ENCODE measurements around the gene UBE2R2.

UBE2R2 gene

DNA sequence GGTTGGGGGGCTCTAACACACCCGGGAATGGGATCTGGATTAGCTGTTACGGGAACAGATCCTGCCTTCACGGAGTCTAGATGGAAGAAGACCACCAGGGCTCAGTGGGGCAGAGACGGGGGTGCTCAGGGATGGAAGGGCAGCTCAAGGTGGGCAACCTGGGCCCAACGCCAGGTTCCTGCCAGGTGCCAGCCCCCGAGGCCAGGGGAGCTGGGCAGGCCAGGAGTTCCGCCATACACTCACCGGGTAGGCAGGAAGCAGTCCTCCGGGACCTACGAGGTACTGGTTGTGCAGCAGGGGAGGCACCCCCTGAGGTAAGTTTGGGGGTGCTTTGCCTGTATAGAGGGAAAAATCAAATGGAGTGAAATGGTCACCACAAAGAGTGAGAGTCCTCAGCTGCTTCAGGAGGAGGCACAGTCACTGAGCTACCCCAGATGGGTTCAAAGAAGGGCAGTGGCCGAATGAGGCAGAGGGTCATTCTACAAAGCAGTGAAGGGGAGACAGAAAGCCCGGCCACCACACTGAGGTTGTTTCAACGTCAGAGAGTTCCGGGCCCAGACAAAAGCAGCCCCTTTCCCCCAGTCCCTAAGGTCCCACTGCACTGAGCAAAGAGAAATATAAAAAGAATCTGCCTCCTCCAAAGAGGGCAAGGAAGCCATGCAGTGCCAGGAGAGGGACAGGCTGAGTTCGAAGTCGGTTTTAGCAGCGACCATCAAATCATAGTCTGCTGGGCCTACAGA lies 110.0 kb downstream of the UBE2R2 start:
- Histone ChIP-seq H3K4me1 (ENCODE audit: control insufficient read depth, insufficient read depth, low read length) (peaks cover 11% of the 10 kb centered on the region), H3K36me3 (ENCODE audit: control insufficient read depth, insufficient read depth, low read length) (peaks cover 40% of the 10 kb centered on the region), H3K27me3 (ENCODE audit: control insufficient read depth, insufficient read depth, low read length, poor library complexity, severe bottlenecking) (no peaks in the 10 kb centered on the region), H3K4me3 (ENCODE audit: insufficient read depth, low read depth, low read length) (no peak overlapping the region), H3K27ac (ENCODE audit: insufficient read depth, low read depth, low read length, poor library complexity, severe bottlenecking) (peak overlapping the region; percentile 26), H3K9me3 (ENCODE audit: control insufficient read depth, low read length) (no peaks in the 10 kb centered on the region)
- WGBS, 2 experiments = 96% methylated on average over 17 of the region's 17 CpGs

DNA sequence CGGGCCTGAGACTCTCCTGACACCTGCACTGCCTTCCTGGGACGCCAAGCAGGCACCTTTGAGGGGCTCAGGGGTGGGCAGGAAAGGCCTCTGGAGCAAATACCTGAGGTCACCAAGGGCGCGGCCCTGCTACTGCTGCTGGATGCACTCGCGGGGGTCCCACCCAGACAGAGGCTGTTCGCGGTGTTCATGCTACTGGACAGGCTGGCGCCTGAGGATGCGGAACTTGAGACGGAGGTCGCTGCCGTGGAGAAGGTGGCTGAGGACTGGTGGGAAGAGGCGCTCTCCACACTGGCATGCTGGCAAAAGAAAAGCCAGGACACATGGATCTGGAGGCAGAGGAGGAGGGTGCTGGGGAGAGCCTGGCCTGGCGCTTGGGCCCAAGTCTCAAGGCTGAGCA lies 110.7 kb downstream of the UBE2R2 start:
- Histone ChIP-seq H3K9me3 (ENCODE audit: control insufficient read depth, low read length) (no peaks in the 10 kb centered on the region), H3K27me3 (ENCODE audit: control insufficient read depth, insufficient read depth, low read length, poor library complexity, severe bottlenecking) (no peaks in the 10 kb centered on the region), H3K4me3 (ENCODE audit: insufficient read depth, low read depth, low read length) (no peak overlapping the region), H3K4me1 (ENCODE audit: control insufficient read depth, insufficient read depth, low read length) (peaks cover 11% of the 10 kb centered on the region), H3K36me3 (ENCODE audit: control insufficient read depth, insufficient read depth, low read length) (peaks cover 41% of the 10 kb centered on the region), H3K27ac (ENCODE audit: insufficient read depth, low read depth, low read length, poor library complexity, severe bottlenecking) (no peak overlapping the region)
- WGBS, 2 experiments = 96% methylated on average over 15 of the region's 15 CpGs

DNA sequence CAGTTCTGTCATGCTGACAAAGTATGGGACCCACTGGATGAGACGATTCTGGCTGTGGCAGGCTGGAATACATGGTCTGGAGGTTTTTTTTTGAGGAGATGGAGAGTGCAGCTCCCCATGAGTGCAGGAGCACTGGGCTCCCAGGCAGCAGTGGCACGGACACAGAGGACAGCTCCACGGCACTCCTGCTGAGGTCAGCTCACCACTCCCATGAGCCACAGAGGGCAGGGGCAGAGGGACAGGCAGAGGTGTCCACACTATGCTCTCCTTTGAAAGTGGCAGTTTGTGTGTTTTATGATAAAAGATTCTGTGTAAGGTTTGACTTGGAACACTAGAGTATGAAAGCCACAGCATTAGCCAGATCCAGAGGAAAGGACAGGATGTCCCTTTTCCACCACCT lies 114.4 kb downstream of the UBE2R2 start:
- H3K9me3 ChIP-seq (ENCODE audit: control insufficient read depth, low read length) = no peaks in the 10 kb centered on the region
- H3K36me3 ChIP-seq (ENCODE audit: control insufficient read depth, insufficient read depth, low read length) = peaks cover 45% of the 10 kb centered on the region
- H3K4me3 ChIP-seq (ENCODE audit: insufficient read depth, low read depth, low read length) = no peak overlapping the region
- 89 to 96% methylated on average over 3 of the region's 3 CpGs for WGBS, 2 experiments
- H3K27me3 ChIP-seq (ENCODE audit: control insufficient read depth, insufficient read depth, low read length, poor library complexity, severe bottlenecking) = no peaks in the 10 kb centered on the region
- no peak overlapping the region for H3K27ac ChIP-seq (ENCODE audit: insufficient read depth, low read depth, low read length, poor library complexity, severe bottlenecking)
- peaks cover 1% of the 10 kb centered on the region for H3K4me1 ChIP-seq (ENCODE audit: control insufficient read depth, insufficient read depth, low read length)

DNA sequence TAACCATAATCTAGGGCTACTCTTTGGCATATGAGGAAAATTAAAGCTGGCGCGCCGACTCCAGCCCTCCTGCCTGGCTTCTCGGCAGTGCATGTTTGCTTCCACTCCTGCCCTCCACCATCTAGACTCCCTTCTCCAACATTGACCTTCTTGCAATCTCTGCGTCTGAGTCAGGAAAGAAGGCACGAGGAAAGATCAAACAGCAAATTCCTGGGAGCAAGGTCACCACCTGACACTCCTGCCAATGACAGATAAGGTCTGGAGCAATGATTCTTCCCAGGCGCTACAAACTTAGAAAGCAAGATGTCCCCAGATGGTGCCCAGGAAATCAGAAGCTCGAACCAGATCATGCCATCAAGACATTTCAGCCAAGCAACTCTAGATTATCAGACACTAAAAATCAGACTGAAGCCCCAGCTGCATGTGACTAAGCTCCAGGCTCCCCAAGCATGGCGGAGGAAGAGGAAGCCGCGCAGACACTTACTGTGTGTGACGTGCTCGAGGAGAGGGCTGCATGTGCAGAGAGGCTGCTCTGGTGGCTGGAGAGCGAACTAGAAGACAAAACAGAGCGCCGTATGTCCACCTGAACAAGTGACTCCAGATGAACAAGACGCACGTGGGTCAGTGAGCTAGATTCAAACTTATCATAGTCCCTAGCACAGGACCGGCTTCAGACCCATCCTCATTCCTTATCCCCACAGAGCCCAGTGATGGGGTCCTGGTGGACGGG lies 115.3 kb downstream of the UBE2R2 start:
- Histone ChIP-seq H3K4me1 (ENCODE audit: control insufficient read depth, insufficient read depth, low read length) (no peaks in the 10 kb centered on the region), H3K4me3 (ENCODE audit: insufficient read depth, low read depth, low read length) (no peak overlapping the region), H3K27me3 (ENCODE audit: control insufficient read depth, insufficient read depth, low read length, poor library complexity, severe bottlenecking) (no peaks in the 10 kb centered on the region), H3K9me3 (ENCODE audit: control insufficient read depth, low read length) (no peaks in the 10 kb centered on the region), H3K27ac (ENCODE audit: insufficient read depth, low read depth, low read length, poor library complexity, severe bottlenecking) (no peak overlapping the region), H3K36me3 (ENCODE audit: control insufficient read depth, insufficient read depth, low read length) (peaks cover 50% of the 10 kb centered on the region)
- whole genome bisulfite sequencing, 2 experiments = 94% methylated on average over 20 of the region's 20 CpGs

DNA sequence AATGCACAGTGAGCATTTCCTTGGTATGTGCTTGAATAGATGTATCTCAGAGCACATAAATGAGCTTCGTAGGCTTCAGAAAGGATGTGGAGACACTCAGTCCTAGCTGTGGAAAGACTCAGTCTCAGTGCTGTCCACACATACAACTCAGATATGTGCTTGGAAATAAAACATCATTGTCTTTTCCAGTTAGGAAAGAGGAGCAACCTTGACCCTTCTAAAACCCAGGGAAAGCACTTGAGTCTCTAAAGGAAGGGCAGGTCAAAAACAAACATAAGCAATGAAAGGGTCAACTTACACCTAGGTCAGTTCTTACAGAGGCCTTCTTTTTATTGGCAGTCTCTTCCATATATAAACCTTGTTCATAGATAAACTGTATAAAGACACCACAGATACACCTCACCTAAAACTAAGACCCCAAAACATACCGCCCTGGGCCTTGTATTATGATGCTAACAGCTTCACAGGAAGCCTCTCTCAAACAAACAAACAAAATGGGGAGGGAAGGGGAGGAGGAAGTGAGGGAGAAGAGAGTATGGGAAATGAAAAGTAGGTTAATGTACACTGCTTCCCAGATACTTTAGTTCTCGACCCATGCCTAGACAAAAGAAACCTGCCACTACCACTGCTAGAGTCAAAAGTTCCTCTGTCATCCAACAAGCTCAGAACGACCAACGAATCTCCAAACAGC lies 117.4 kb downstream of the UBE2R2 start:
- Histone ChIP-seq H3K36me3 (ENCODE audit: control insufficient read depth, insufficient read depth, low read length) (peaks cover 56% of the 10 kb centered on the region), H3K9me3 (ENCODE audit: control insufficient read depth, low read length) (no peaks in the 10 kb centered on the region), H3K4me1 (ENCODE audit: control insufficient read depth, insufficient read depth, low read length) (no peaks in the 10 kb centered on the region), H3K27ac (ENCODE audit: insufficient read depth, low read depth, low read length, poor library complexity, severe bottlenecking) (no peak overlapping the region), H3K27me3 (ENCODE audit: control insufficient read depth, insufficient read depth, low read length, poor library complexity, severe bottlenecking) (no peaks in the 10 kb centered on the region), H3K4me3 (ENCODE audit: insufficient read depth, low read depth, low read length) (no peak overlapping the region)
- 86 to 89% methylated on average over 4 to 5 of the region's 5 CpGs for WGBS, 2 experiments

DNA sequence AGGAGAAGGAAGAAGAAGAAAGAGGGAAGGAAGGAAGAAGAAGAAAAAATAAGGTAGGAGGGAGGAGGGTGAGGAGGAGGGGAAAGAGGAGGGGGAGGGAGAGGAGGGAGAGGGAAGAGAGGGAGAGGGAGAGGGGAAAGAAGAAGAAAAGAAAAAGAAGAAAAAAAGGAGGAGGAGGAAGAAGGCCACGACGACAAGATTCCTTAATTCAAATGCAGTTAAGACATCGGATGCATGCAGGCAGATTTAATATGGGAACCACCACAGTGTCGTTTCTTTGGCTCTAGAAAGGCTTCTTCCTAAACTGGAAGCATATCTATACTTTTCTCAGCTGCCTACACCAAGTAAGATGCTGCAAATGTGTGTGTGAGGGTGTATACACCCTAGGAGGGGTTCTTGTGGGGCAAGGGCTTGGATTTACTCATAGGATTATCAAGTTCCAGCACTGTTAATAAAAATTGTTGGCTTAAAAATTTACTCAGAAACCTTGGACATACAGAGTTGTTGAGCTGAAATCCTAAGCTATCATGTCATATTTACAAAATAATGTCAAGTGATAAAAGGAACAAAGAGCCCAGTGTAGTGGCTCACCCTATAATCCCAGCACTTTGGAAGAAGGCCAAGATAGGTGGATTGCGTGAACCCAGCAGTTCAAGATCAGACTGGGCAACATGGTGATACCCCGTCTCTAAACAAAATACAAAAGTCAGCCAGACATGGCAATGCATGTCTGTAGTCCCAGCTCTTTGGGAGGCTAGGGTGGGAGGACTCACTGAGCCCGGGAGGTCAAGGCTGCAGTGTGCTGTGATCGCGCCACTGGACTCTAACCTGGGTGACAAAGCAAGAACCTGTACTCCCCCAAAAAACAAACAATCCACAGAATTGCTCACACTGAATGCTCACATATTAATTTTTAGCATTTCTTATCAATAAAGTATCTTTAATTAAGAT lies 123.2 kb downstream of the UBE2R2 start:
- no peak overlapping the region for H3K27ac ChIP-seq (ENCODE audit: insufficient read depth, low read depth, low read length, poor library complexity, severe bottlenecking)
- 87% methylated on average over 9 of the region's 9 CpGs for WGBS, 2 experiments

DNA sequence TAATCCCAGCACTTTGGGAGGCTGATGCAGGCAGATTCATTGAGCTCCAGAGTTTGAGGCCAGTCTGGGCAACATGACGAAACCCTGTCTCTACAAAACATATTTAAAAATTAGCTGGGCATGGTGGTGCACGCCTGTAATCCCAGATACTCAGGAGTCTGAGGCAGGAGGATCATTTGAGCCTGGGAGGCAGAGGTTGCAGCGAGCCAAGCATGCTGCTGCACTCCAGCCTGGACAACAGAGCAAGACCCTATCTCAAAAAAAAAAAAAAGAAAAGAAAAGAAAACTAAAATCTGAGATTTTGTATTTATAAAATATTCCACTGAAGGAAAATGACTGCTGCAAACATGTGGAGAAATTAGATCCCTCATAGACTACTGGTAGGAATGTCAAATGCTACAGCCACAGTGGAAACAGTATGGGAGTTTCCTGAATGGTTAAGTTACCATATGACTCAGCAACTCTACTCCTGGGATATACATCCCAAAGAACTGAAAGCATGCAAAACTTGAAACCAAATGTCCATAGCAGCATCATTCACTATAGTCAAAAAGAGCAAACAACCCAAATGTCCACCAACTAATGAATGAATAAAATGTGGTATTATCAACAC lies 125.6 kb downstream of the UBE2R2 start:
- no peak overlapping the region for H3K27ac ChIP-seq (ENCODE audit: insufficient read depth, low read depth, low read length, poor library complexity, severe bottlenecking)
- H3K4me3 ChIP-seq (ENCODE audit: insufficient read depth, low read depth, low read length) = no peak overlapping the region
- 92 to 93% methylated on average over 3 of the region's 3 CpGs for WGBS, 2 experiments
- H3K4me1 ChIP-seq (ENCODE audit: control insufficient read depth, insufficient read depth, low read length) = no peaks in the 10 kb centered on the region
- H3K36me3 ChIP-seq (ENCODE audit: control insufficient read depth, insufficient read depth, low read length) = peaks cover 27% of the 10 kb centered on the region
- H3K9me3 ChIP-seq (ENCODE audit: control insufficient read depth, low read length) = no peaks in the 10 kb centered on the region
- H3K27me3 ChIP-seq (ENCODE audit: control insufficient read depth, insufficient read depth, low read length, poor library complexity, severe bottlenecking) = no peaks in the 10 kb centered on the region

More for the DNA sequence above, 123.2 kb downstream of the UBE2R2 start:
- no peaks in the 10 kb centered on the region for H3K27me3 ChIP-seq (ENCODE audit: control insufficient read depth, insufficient read depth, low read length, poor library complexity, severe bottlenecking)
- no peaks in the 10 kb centered on the region for H3K4me1 ChIP-seq (ENCODE audit: control insufficient read depth, insufficient read depth, low read length)
- H3K9me3 ChIP-seq (ENCODE audit: control insufficient read depth, low read length) = no peaks in the 10 kb centered on the region
- H3K36me3 ChIP-seq (ENCODE audit: control insufficient read depth, insufficient read depth, low read length) = peaks cover 41% of the 10 kb centered on the region
- H3K4me3 ChIP-seq (ENCODE audit: insufficient read depth, low read depth, low read length) = no peak overlapping the region

DNA sequence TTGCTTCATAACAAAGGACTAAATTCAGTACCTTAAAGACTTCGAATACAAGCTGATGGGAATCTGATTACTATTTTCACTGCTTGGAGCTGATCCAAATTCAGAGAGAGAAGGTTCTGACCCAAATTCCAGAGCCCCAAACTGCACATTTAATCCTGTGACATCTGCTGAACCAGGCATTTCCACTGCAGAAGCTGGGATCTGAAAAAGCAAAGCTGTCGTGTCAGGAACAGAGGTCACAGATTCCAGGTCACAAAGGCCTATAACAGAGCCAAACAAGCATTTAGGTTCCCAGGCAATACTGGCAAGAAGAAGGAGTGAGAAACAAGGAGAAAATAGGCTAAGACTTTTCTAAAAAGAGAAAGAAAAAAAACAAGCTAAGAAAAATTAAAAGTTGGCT lies 126.4 kb downstream of the UBE2R2 start:
- H3K27ac ChIP-seq (ENCODE audit: insufficient read depth, low read depth, low read length, poor library complexity, severe bottlenecking) = no peak overlapping the region
- WGBS, 2 experiments = 96 to 98% methylated on average over 2 of the region's 2 CpGs
- H3K27me3 ChIP-seq (ENCODE audit: control insufficient read depth, insufficient read depth, low read length, poor library complexity, severe bottlenecking) = no peaks in the 10 kb centered on the region

DNA sequence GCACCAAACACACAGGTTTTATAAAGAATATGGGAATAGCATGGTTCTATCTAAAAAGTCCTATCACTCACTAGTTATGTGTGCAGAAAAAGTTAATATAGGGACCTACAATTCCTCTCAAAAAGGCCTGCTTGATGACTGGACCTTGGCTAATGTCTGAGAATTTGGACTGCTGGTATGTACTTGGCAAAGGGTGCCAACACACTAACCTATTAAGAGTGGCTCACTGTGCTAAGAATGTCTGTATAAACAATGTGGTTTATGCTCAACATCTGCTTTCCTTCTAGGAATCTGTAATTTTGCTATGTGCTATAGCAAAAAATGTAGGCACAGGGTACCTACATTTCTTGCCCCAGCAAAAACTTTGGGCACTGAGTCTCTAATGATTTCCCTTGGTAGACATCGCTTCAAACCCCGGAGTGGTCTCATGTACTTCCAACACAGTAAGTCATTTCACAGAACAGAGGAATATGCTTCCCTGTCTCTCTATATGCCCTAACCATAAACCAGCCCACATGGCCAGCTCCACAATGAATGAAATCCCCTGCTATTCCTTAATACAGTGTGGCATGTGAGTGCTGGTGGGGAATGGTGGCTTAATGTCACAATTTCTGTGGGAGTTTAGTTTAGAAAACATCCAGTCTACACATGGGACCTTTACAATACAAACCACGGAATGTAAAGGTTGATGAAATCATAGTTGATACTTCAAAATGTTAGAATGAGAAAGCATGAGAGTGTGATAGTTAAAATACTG lies 130.0 kb downstream of the UBE2R2 start:
- Histone ChIP-seq H3K27me3 (ENCODE audit: control insufficient read depth, insufficient read depth, low read length, poor library complexity, severe bottlenecking) (no peaks in the 10 kb centered on the region), H3K36me3 (ENCODE audit: control insufficient read depth, insufficient read depth, low read length) (peaks cover 18% of the 10 kb centered on the region), H3K4me1 (ENCODE audit: control insufficient read depth, insufficient read depth, low read length) (no peaks in the 10 kb centered on the region), H3K27ac (ENCODE audit: insufficient read depth, low read depth, low read length, poor library complexity, severe bottlenecking) (no peak overlapping the region), H3K9me3 (ENCODE audit: control insufficient read depth, low read length) (no peaks in the 10 kb centered on the region), H3K4me3 (ENCODE audit: insufficient read depth, low read depth, low read length) (no peak overlapping the region)
- 95 to 97% methylated on average over 3 of the region's 3 CpGs for WGBS, 2 experiments

More for the DNA sequence above, 126.4 kb downstream of the UBE2R2 start:
- no peak overlapping the region for H3K4me3 ChIP-seq (ENCODE audit: insufficient read depth, low read depth, low read length)
- H3K4me1 ChIP-seq (ENCODE audit: control insufficient read depth, insufficient read depth, low read length) = no peaks in the 10 kb centered on the region
- peaks cover 22% of the 10 kb centered on the region for H3K36me3 ChIP-seq (ENCODE audit: control insufficient read depth, insufficient read depth, low read length)
- no peaks in the 10 kb centered on the region for H3K9me3 ChIP-seq (ENCODE audit: control insufficient read depth, low read length)

Data from ectodermal cell (in vitro differentiated cells).